HG02763 (cell line): ENCODE results near the gene EXOC4.
"Not testable (repeated sequence)": the region's sequence is repeated elsewhere in the genome, so short reads cannot be mapped to it uniquely, and the experiment has no call there.

Experiments used
- ATAC-seq: cut with Tn5 transposase; IDR thresholded peaks from one replicate; pipeline ENCODE4 v1.9.1; 2021; ENCODE audit warnings: mild to moderate bottlenecking, moderate library complexity; ENCODE audit not compliant: unreplicated experiment

Gene EXOC4

GRCh38 chr7:133602291-133602690, 349.4 kb downstream of the EXOC4 start:
- no peak for ATAC-seq

GRCh38 chr7:133606991-133607390, 354.1 kb downstream of the EXOC4 start:
- no peak for ATAC-seq

- no peak for ATAC-seq
Observed at GRCh38 chr7:133609806-133610205, 356.9 kb downstream of the EXOC4 start.

- ATAC-seq, result no peak
Observed at GRCh38 chr7:133611955-133612354, 359.1 kb downstream of the EXOC4 start.

GRCh38 chr7:133613250-133613790, 360.4 kb downstream of the EXOC4 start:
- ATAC-seq, result no peak

- ATAC-seq, result no peak
Observed at GRCh38 chr7:133614251-133614650, 361.4 kb downstream of the EXOC4 start.

GRCh38 chr7:133618970-133619369, 366.1 kb downstream of the EXOC4 start:
- ATAC-seq, result no peak

- no peak for ATAC-seq
Observed at GRCh38 chr7:133619491-133619890, 366.6 kb downstream of the EXOC4 start.

- no peak for ATAC-seq
Observed at GRCh38 chr7:133623721-133624120, 370.8 kb downstream of the EXOC4 start.

GRCh38 chr7:133625046-133625445, 372.2 kb downstream of the EXOC4 start:
- no peak for ATAC-seq

GRCh38 chr7:133629701-133630100, 376.8 kb downstream of the EXOC4 start:
- no peak for ATAC-seq

GRCh38 chr7:133633055-133633454, 380.2 kb downstream of the EXOC4 start:
- no peak for ATAC-seq

GRCh38 chr7:133635541-133635940, 382.7 kb downstream of the EXOC4 start:
- ATAC-seq, result no peak

GRCh38 chr7:133638857-133639256, 386.0 kb downstream of the EXOC4 start:
- no peak for ATAC-seq

GRCh38 chr7:133641436-133641835, 388.6 kb downstream of the EXOC4 start:
- ATAC-seq, result no peak

- no peak for ATAC-seq
Observed at GRCh38 chr7:133642907-133643306, 390.0 kb downstream of the EXOC4 start.

- ATAC-seq, result not testable (repeated sequence)
Observed at GRCh38 chr7:133643652-133644051, 390.8 kb downstream of the EXOC4 start.

GRCh38 chr7:133645884-133646391, 393.1 kb downstream of the EXOC4 start:
- no peak for ATAC-seq

- ATAC-seq, result no peak
Observed at GRCh38 chr7:133646472-133647315, 393.8 kb downstream of the EXOC4 start.

GRCh38 chr7:133649593-133649992, 396.7 kb downstream of the EXOC4 start:
- no peak for ATAC-seq

- no peak for ATAC-seq
Observed at GRCh38 chr7:133650069-133650468, 397.2 kb downstream of the EXOC4 start.
